DMS79 (cell line): ENCODE results near the gene RAE1.
"Not testable (repeated sequence)": the region's sequence is repeated elsewhere in the genome, so short reads cannot be mapped to it uniquely, and the experiment has no call there.

Experiments used
- DNase-seq: peaks from one replicate; lab custom pipeline; 2025; lab: John Stamatoyannopoulos, UW

Gene RAE1

GRCh38 chr20:57415771-57416170 is 64.7 kb downstream of the RAE1 start:
- DNase-seq, result no peak

GRCh38 chr20:57416296-57417022 is 65.4 kb downstream of the RAE1 start:
- DNase-seq, result no peak

GRCh38 chr20:57417051-57417689 is 66.1 kb downstream of the RAE1 start:
- DNase-seq, result no peak

GRCh38 chr20:57417830-57418780 is 67.0 kb downstream of the RAE1 start:
- no peak for DNase-seq

- not testable (repeated sequence) for DNase-seq
Observed at GRCh38 chr20:57419479-57419878, 68.4 kb downstream of the RAE1 start.

GRCh38 chr20:57420571-57421252 is 69.7 kb downstream of the RAE1 start:
- DNase-seq, result no peak

GRCh38 chr20:57421253-57422220 is 70.5 kb downstream of the RAE1 start:
- no peak for DNase-seq

- no peak for DNase-seq
Observed at GRCh38 chr20:57422254-57422653, 71.2 kb downstream of the RAE1 start.

GRCh38 chr20:57425150-57426013 is 74.3 kb downstream of the RAE1 start:
- DNase-seq, result peak; percentile 31

GRCh38 chr20:57426271-57426689 is 75.2 kb downstream of the RAE1 start:
- no peak for DNase-seq

- DNase-seq, result no peak
Observed at GRCh38 chr20:57426831-57427230, 75.8 kb downstream of the RAE1 start.

GRCh38 chr20:57428324-57429158 is 77.5 kb downstream of the RAE1 start:
- no peak for DNase-seq
